Measurements from ENCODE around the gene CTRB1. TPM values are rescaled to one million over a fixed set of nuclear protein-coding genes. Genes with fewer than 3 reads are reported as not detected.

The CTRB1 gene
- total and polyA plus RNA-seq, 2 of the 8 experiments (the other 6 are each of a cell fraction or from before 2014, with no cell fraction given), result not detected

- TF ChIP-seq CHD7 (IDR thresholded peaks at IDR 0.05; ENCODE audit: insufficient replicate concordance, low read length) (no peak), SIN3A (conservative IDR thresholded peaks at IDR 0.05 in 1 of 2, IDR thresholded peaks at IDR 0.05 in 1 of 2; ENCODE audit: low read depth in 1 of 2, low read length in 2 of 2) (no peak), SP1 (IDR thresholded peaks at IDR 0.05; ENCODE audit: low read depth, low read length) (no peak), GTF2F1 (IDR thresholded peaks at IDR 0.05; ENCODE audit: borderline replicate concordance, low read depth, low read length) (no peak), SP2 (IDR thresholded peaks at IDR 0.05; ENCODE audit: low read length) (no peak), EP300 (IDR thresholded peaks at IDR 0.05; ENCODE audit: borderline replicate concordance in 1 of 2, low read depth in 2 of 2, low read length in 2 of 2) (no peak), RFX5 (IDR thresholded peaks at IDR 0.05; ENCODE audit: borderline replicate concordance, low read depth, low read length) (no peak), CHD1 (IDR thresholded peaks at IDR 0.05; ENCODE audit: low read depth, low read length) (no peak)
- TF ChIP-seq, protein P1, sequence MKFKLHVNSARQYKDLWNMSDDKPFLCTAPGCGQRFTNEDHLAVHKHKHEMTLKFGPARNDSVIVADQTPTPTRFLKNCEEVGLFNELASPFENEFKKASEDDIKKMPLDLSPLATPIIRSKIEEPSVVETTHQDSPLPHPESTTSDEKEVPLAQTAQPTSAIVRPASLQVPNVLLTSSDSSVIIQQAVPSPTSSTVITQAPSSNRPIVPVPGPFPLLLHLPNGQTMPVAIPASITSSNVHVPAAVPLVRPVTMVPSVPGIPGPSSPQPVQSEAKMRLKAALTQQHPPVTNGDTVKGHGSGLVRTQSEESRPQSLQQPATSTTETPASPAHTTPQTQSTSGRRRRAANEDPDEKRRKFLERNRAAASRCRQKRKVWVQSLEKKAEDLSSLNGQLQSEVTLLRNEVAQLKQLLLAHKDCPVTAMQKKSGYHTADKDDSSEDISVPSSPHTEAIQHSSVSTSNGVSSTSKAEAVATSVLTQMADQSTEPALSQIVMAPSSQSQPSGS (IDR thresholded peaks at IDR 0.05; ENCODE audit: low read length), result no peak
Measured at GRCh38 chr16:75208242-75208825, 10.5 kb upstream of the CTRB1 start (continued).
